Astrocyte of the spinal cord (primary cell): ENCODE measurements around the gene DDOST.
"Not testable (repeated sequence)": the region's sequence is repeated elsewhere in the genome, so short reads cannot be mapped to it uniquely, and the experiment has no call there.

Experiments used
- DNase-seq: peaks from one replicate; pipeline ENCODE4 v3.0.0; 2011; ENCODE audit warnings: low read depth, low spot score
- H3K4me3 ChIP-seq: 2 replicates; pipeline ENCODE4 v1.5.1; 2011; ENCODE audit warnings: low read depth, mild to moderate bottlenecking, low read length, moderate library complexity
- CTCF ChIP-seq: IDR thresholded peaks from 2 replicates; pipeline ENCODE4 v1.5.1; 2012; ENCODE audit warnings: low read depth, mild to moderate bottlenecking, low read length, inconsistent platforms
- in situ Hi-C: cut with HindIII; loops from 2 replicates; pipeline ENCODE4 v1.10.0; 2017; ENCODE audit warnings: low sequenced_read_pairs

DDOST gene

GRCh38 chr1:20614131-20614579 lies 47.0 kb downstream of the DDOST start:
- H3K4me3 ChIP-seq, result no peak overlapping the region
- TF ChIP-seq CTCF, result no peak
- in situ Hi-C loops, result no loop called here
- no peak for DNase-seq

- TF ChIP-seq CTCF, result no peak
- H3K4me3 ChIP-seq, result no peak overlapping the region
- in situ Hi-C loops, result no loop called here
- DNase-seq, result no peak
Observed at GRCh38 chr1:20612221-20612746, 48.9 kb downstream of the DDOST start.

- H3K4me3 ChIP-seq, result no peak overlapping the region
- DNase-seq, result no peak
- in situ Hi-C loops, result no loop called here
Observed at GRCh38 chr1:20611652-20612051, 49.5 kb downstream of the DDOST start.

GRCh38 chr1:20610970-20611369 lies 50.2 kb downstream of the DDOST start:
- in situ Hi-C loops, result no loop called here
- no peak overlapping the region for H3K4me3 ChIP-seq
- no peak for TF ChIP-seq CTCF
- no peak for DNase-seq

More at GRCh38 chr1:20611652-20612051, 49.5 kb downstream of the DDOST start:
- TF ChIP-seq CTCF, result no peak

GRCh38 chr1:20609541-20609940 lies 51.6 kb downstream of the DDOST start:
- no peak for TF ChIP-seq CTCF
- in situ Hi-C loops, result no loop called here
- H3K4me3 ChIP-seq, result no peak overlapping the region
- DNase-seq, result no peak

GRCh38 chr1:20606801-20607570 lies 54.2 kb downstream of the DDOST start:
- H3K4me3 ChIP-seq, DNase-seq, in situ Hi-C loops: not testable (repeated sequence)

GRCh38 chr1:20604678-20605077 lies 56.5 kb downstream of the DDOST start:
- no peak overlapping the region for H3K4me3 ChIP-seq
- in situ Hi-C loops, result no loop called here

More at GRCh38 chr1:20604678-20605077, 56.5 kb downstream of the DDOST start:
- no peak for TF ChIP-seq CTCF
- DNase-seq, result no peak
